Sciatic nerve (tissue), 2 donors: Measurements from ENCODE around the gene NFIL3. TPM values are rescaled to one million over a fixed set of nuclear protein-coding genes. Genes with fewer than 3 reads are reported as not detected.
A peak's percentile ranks its signal among the peaks of the same experiment; 100 is the strongest.
"Not testable (repeated sequence)": the region's sequence is repeated elsewhere in the genome, so short reads cannot be mapped to it uniquely, and the experiment has no call there.

Experiments used
- ATAC-seq: fragments of 200-7000 bp; cut with Tn5 transposase; one replicate; pipeline ENCODE4 v1.9.1; 2020; ENCODE audit warnings: mild to moderate bottlenecking, moderate library complexity
- DNase-seq: peaks from one replicate; pipeline ENCODE4 v3.0.0-alpha.2; 2020; ENCODE audit warnings: low spot score
- intact Hi-C: fragments of 100-400 bp; cut with DNase I; formaldehyde crosslinking; loops from one replicate; pipeline ENCODE4 v1.14.2; 2022
- total RNA-seq: library from RNA; stranded (reverse); fragmentation: NEBNext Ultra II Directional; extraction: Animal tissue kit (Norgen Biotek cat#: 25700); gene quantifications from one replicate; pipeline ENCODE4 v1.2.1, GENCODE V29; 2021
- donor health status: DM: no; HTN: no; CAD: no.
- donor health status: DM: no; HTN: no; CAD: no.

NFIL3 gene, protein sequence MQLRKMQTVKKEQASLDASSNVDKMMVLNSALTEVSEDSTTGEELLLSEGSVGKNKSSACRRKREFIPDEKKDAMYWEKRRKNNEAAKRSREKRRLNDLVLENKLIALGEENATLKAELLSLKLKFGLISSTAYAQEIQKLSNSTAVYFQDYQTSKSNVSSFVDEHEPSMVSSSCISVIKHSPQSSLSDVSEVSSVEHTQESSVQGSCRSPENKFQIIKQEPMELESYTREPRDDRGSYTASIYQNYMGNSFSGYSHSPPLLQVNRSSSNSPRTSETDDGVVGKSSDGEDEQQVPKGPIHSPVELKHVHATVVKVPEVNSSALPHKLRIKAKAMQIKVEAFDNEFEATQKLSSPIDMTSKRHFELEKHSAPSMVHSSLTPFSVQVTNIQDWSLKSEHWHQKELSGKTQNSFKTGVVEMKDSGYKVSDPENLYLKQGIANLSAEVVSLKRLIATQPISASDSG
- total RNA-seq: 57.8 TPM

- peak; percentile 91 for DNase-seq
- peak; percentile 66 for ATAC-seq
- intact Hi-C loops: loop anchor here (5.0 to 10.0 kb wide), 3 partner anchors 59 to 389 kb away; partner anchors contain the start of gene AUH
Measured at GRCh38 chr9:91423785-91424402, at the start of gene NFIL3. Gene NFIL3, minus strand, starts transcription at chr9:91423832. Its CDS starts 13,098 bp downstream, at chr9:91410734.

DNA sequence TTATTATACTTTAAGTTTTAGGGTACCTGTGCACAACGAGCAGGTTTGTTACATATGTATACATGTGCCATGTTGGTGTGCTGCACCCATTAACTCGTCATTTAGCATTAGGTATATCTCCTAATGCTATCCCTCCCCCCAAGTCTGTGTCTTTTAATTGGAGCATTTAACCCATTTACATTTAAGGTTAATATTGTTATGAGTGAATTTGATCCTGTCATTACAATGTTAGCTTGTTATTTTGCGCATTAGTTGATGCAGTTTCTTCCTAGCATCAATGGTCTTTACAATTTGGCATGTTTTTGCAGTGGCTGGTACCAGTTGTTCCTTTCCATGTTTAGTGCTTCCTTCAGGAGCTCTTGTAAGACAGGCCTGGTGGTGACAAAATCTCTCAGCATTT is 47.9 kb upstream of the NFIL3 start:
- ATAC-seq, DNase-seq, intact Hi-C loops: not testable (repeated sequence)

GRCh38 chr9:91465420-91465819 is 41.8 kb upstream of the NFIL3 start:
- intact Hi-C loops: no loop called here
- DNase-seq: no peak
- ATAC-seq: no peak

DNA sequence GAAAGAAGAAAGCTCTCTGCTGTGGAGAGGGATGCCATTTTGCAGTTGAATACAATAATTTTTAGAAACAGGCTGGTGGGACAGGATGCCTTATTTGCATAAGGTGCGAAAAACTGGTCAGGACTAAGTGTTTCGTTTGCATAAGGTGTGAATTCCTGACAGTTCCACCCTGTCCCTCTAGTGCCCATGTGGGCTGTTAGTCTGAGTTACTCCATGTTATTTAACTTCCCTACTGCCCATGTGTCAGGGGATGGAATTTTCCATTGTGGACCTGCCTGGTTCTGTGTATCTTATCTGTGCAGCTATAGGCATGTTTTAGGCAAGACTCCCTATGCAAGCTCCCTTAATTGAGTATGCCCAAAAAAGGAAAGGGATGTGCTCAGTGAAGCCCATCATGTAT is 35.3 kb upstream of the NFIL3 start:
- ATAC-seq (no peak), DNase-seq (no peak)
- intact Hi-C loops: no loop called here

DNA sequence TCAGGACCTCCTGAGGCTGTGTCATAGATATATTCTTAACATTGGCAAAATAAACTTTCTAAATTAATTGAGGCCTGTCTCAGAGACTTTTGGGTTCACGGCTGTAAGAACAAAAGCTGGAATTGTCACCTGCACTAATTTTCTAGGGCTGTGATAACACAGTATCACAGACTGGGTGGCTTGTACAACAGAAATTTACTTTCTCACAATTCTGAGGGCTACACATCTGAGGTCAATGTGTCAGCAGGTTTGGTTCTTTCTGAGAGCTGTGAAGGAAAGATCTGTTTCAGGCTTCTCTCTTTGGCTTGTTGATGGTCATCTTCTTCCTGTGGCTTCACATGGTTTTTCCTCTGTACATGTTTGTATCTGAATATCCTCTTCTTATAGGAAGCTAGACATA is 29.2 kb upstream of the NFIL3 start:
- intact Hi-C loops: no loop called here
- DNase-seq (no peak), ATAC-seq (no peak)

DNA sequence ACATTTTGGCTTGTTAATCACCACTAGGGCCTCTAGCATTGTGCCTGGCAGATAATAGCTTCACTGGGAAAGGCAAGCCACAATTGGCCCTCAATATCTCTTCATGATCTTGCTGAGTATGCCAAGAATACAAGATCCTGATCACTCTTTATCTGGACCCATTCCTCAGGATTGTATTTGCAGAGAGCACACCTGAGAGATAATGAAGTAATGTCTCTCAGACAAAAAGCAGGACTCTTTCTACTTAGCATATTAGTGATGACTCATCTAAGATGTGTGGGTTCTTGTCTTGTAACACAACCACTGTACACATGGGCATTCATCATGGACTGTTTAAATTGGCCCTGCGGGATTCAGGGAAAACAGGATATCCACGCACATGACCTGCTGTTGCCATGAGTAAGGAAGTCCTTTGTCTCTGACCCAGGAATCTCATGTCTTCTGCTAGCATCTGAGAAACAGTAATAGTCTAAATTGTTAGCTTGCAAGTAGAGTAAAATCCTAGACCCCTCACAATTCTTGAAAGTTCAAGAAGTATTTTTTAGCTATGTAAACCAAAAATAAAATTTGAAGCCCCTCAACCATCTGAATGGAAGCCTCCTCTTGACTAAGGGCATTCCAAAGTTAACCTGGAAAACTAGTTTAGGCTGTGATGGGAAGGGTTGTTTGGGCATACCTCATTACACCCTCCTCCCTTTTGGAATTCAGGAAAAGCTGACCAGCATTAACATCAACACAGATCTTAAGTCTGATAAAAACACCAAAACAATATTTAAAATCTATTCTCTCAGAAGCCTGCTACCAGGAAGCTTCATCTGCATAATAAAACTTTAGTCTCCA is 28.0 kb upstream of the NFIL3 start:
- intact Hi-C loops: no loop called here
- ATAC-seq: no peak
- no peak for DNase-seq

DNA sequence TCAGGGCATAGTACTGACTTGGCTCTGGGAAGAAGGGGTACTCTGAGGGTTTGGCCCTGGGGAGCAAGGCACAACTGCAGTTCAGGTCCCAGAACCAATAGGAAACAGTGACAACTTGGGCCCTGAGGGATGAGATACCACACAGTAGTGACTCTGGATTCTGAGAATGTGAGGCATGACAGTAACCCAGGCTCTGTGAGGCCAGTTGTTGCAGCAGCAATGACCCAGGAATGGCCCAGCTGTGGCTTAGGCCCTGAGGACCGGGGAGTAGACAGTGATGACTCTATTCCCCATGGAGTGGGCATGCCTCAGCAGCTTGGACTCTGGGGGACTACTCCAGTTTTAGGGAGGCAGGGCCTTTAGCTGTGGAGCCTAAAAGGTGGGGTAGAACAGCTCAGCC is 21.5 kb upstream of the NFIL3 start:
- no peak for DNase-seq
- ATAC-seq: no peak
- intact Hi-C loops: no loop called here

- intact Hi-C loops: no loop called here
- ATAC-seq (no peak), DNase-seq (no peak)
Measured at GRCh38 chr9:91443994-91444392, 20.4 kb upstream of the NFIL3 start.

- intact Hi-C loops: no loop called here
- no peak for ATAC-seq
- no peak for DNase-seq
Measured at GRCh38 chr9:91443321-91443993, 19.8 kb upstream of the NFIL3 start.

- DNase-seq (no peak), ATAC-seq (no peak)
- intact Hi-C loops: loop anchor here (10.0 kb wide), 1 partner anchor 522 kb away; no protein-coding TSS in a partner anchor
Measured at GRCh38 chr9:91436841-91437240, 13.2 kb upstream of the NFIL3 start.

DNA sequence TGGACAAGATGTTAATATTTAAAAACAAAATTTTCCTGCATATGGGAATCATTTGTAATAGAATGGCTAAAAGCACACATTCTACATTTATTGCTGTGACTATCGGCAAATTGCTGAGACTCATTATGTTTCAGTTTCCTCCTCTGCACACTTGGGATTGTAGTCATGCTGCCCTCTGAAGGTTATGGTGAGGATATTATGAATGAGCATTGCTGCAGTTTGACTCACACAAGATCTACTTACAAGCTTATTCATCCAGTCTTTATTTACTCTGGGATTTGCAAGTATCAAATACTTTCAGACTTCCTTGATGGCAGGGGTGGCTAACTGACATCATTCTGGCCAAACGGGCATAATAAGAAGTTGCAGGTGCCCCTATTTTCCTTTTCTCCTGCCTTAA is 9.5 kb upstream of the NFIL3 start:
- intact Hi-C loops: loop anchor here (10.0 kb wide), 1 partner anchor 518 kb away; no protein-coding TSS in a partner anchor

GRCh38 chr9:91431485-91431884 is 7.9 kb upstream of the NFIL3 start:
- DNase-seq (no peak), ATAC-seq (no peak)
- intact Hi-C loops: loop anchor here (10.0 kb wide), 1 partner anchor 517 kb away; no protein-coding TSS in a partner anchor

More for the DNA sequence above, 9.5 kb upstream of the NFIL3 start:
- ATAC-seq: peak; percentile 78
- no peak for DNase-seq

DNA sequence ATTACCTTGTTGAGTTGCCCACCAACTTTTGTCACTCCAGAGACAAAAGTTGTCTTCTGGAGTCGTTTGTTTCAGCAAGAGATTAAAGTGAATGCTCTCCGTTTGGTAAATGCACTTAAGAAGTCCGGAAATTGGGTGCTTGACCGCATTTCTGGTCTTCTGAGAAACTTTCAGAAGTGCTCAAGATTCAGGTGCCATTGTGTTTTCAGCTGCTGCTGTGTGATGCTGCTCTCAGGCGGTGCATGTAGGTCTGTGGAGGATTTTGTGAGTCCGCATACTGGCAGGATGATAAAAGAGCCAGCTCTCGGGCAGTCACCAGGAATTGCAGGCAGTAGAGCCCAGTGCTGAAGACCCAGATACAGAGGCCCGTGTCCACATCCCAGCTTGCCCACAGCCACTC is 5.9 kb upstream of the NFIL3 start:
- ATAC-seq: no peak
- no peak for DNase-seq
- intact Hi-C loops: loop anchor here (10.0 kb wide), 2 partner anchors 65 to 395 kb away; partner anchors contain the start of gene AUH

DNA sequence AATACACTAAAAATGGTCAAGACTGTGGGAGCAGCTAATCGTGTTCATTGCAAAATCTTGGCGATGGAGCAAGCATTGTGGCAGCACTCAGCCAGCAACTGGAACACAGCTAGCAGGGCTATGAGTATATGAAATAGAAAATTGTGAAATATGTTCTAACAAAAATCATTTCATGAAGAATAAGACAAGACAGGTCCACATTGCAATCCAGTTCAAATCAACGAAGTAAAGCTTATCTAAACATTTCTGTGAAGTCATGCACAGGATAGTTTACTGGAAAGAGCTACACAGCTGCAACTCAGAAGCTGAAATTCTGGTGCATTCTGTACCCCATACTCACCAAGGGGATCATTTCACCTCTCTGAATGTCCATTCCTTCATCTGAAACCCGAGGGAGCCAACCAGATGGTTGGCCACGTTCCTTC is 5.3 kb upstream of the NFIL3 start:
- no peak for ATAC-seq
- intact Hi-C loops: loop anchor here (10.0 kb wide), 2 partner anchors 64 to 394 kb away; partner anchors contain the start of gene AUH
- DNase-seq: no peak

DNA sequence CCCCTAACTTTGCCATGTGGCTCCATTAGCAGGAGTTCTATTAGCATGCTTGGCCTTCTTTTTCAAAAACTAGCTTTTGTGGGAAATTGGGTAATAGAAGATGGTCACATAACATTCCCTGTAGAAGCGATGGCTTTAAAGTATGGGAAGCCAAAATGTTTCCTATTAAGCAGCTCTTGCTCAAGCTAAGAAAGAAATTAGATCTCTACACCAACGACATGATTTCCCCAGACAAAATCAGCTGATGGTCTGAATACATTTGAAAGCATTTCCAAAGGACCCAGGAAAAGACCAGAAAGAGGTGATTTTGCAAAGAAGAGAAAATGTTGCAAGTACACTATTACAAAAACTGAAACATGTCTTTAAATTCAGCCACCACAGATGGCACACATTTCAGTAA is 4.8 kb upstream of the NFIL3 start:
- intact Hi-C loops: loop anchor here (10.0 kb wide), 2 partner anchors 64 to 394 kb away; partner anchors contain the start of gene AUH
- no peak for ATAC-seq

DNA sequence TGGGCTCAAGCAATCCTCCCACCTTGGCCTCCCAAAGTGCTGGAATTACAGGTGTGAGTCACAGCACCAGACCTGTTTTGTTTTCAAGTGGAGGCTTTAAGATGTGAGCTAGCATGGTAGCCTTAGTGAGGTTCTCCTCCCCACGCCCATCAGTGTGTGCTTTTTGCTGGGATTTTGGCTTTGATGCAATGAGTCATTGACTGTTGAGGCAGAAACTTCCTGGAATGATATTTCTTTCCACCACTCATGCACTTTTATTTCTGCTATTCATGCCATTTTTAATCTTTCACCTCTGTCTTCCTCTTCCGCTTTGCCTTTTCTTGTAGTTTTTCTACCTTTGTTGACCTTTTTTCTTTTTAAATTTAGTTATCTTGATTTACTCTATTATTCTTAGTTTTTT is 4.2 kb upstream of the NFIL3 start:
- DNase-seq (no peak), ATAC-seq (no peak)
- intact Hi-C loops: loop anchor here (10.0 kb wide), 2 partner anchors 63 to 393 kb away; partner anchors contain the start of gene AUH

More for the DNA sequence above, 4.8 kb upstream of the NFIL3 start:
- no peak for DNase-seq

DNA sequence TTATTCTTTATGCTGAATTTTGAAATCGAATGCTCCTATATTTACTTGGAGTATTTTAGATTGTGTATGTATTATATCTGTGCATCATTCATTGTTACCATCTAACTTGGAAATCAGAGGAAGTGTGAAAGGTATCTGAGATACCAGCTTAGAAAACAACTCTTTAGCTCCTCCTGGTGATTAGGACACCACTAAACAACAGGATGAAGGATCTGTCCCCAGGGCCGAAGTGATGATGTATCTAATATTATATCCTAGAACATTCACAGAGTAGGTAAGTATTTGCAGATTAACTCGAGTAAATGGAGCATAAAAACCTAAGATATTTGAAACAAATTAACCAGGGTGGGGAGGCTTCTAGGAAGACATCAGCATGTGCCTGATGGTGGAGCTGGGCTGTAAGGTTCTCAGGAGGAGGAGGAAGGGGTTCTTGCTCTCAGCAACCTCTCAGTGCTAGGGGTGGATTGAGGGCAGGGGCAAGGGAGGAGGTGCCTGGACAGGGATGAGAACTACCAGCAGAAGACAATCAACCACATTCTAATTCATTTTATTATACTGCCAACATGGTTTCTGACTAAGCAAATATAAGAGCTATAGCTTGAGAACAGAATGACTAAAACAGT is 2.6 kb upstream of the NFIL3 start:
- intact Hi-C loops: loop anchor here (10.0 kb wide), 2 partner anchors 61 to 391 kb away; partner anchors contain the start of gene AUH
- DNase-seq (no peak), ATAC-seq (no peak)

DNA sequence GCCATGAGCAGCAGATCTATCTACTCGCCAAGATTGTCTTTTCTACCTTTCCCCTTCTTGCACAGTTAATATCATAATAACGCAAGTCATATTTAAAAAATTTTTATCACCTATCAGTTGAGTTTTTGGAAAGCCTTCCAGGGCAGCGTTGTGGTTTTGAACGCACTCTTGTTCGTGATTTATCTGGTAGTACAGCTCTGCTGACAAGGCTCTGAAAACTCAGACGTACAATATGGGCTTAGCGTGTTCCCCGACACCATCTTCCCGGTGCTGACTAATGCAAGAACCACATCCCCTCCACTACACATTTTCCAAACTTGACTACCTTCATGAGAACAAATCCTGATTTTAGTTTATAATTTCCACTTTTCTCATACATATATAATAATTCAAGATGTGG is 1.6 kb upstream of the NFIL3 start:
- ATAC-seq: no peak

More for the DNA sequence above, 1.6 kb upstream of the NFIL3 start:
- intact Hi-C loops: loop anchor here (10.0 kb wide), 2 partner anchors 60 to 390 kb away; partner anchors contain the start of gene AUH
- no peak for DNase-seq
